ENCODE data around the gene CCDC170.

- TF ChIP-seq EZH2phosphoT487 (IDR thresholded peaks at IDR 0.05) (no peak), CTCF (IDR thresholded peaks at IDR 0.05) (no peak)
Observed at GRCh38 chr6:151656392-151656791, 162.6 kb downstream of the CCDC170 start.

All from neural progenitor cell (in vitro differentiated cells).